Heart left ventricle (tissue), 16 donors: Measurements from ENCODE around the gene SLC6A13. TPM values are rescaled to one million over a fixed set of nuclear protein-coding genes. Genes with fewer than 3 reads are reported as not detected.

Experiments used
- ATAC-seq, 4 donors: fragments of 200-7000 bp; cut with Tn5 transposase; one replicate each; pipeline ENCODE4 v1.9.1; 2020 to 2022; ENCODE audit warnings: moderate library complexity in 4 of 4, mild to moderate bottlenecking in 3 of 4, moderate number of reproducible peaks in 1 of 4
- DNase-seq, 5 donors: peaks; one replicate each; pipeline ENCODE4 v3.0.0-alpha.2; 2020
- H3K27ac ChIP-seq, 12 donors: fragments of 200-600 bp; sonication (generic) in 4 of 12; one replicate each; pipeline versions ENCODE4 v1.5.0 to v1.8.0; 2016 to 2022; ENCODE audit warnings: mild to moderate bottlenecking in 2 of 12
- H3K27me3 ChIP-seq, 9 donors: fragments of 200-600 bp; sonication (generic) in 2 of 9; one replicate each; pipeline versions ENCODE4 v1.5.1 to v1.8.0; 2016 to 2022; ENCODE audit warnings: mild to moderate bottlenecking in 3 of 9
- H3K36me3 ChIP-seq, 9 donors: fragments of 200-600 bp; sonication (generic) in 2 of 9; one replicate each; pipeline versions ENCODE4 v1.5.0 to v1.8.0; 2018 to 2022; ENCODE audit warnings: mild to moderate bottlenecking in 2 of 9
- H3K4me1 ChIP-seq, 12 donors: fragments of 200-600 bp; sonication (generic) in 4 of 12; one replicate each; pipeline versions ENCODE4 v1.5.0 to v1.8.0; 2016 to 2022; ENCODE audit warnings: mild to moderate bottlenecking in 3 of 12
- H3K4me3 ChIP-seq, 12 donors: fragments of 200-600 bp; sonication (generic) in 4 of 12; one replicate each; pipeline versions ENCODE4 v1.5.0 to v1.8.0; 2017 to 2022; ENCODE audit warnings: mild to moderate bottlenecking in 9 of 12, moderate library complexity in 4 of 12
- H3K9me3 ChIP-seq, 12 donors: fragments of 200-600 bp; sonication (generic) in 4 of 12; one replicate each; pipeline versions ENCODE4 v1.5.0 to v1.8.0; 2016 to 2022; ENCODE audit warnings: mild to moderate bottlenecking in 1 of 12
- POLR2A ChIP-seq, 2 donors: fragments of 450-650 bp; IDR thresholded peaks; one replicate each; pipeline ENCODE4 v1.6.1; 2017; ENCODE audit warnings: antibody characterized with exemption in 2 of 2, mild to moderate bottlenecking in 2 of 2, moderate library complexity in 2 of 2
- WGBS, 4 donors: extraction: QIAGEN DNeasy Blood & Tissue Kit in 2 of 4; methylation state at CpG; one replicate each; pipeline versions ENCODE4 v1.1.5 to v1.1.7; 2013 to 2018; 5-methylcytosine and 5-hydroxymethylcytosine counted together
- intact Hi-C, 10 donors: fragments of 100-400 bp; cut with DNase I; formaldehyde crosslinking; loops; one replicate each; pipeline versions ENCODE4 v1.11.1 to v1.14.2; 2022
- polyA plus RNA-seq, 2 donors: library from polyadenylated mRNA; stranded (reverse); fragments of 200-250 nt; gene quantifications; one replicate each; pipeline ENCODE4 v1.2.3, GENCODE V29; 2013
- total RNA-seq, 9 donors: library from RNA; depleted of rRNA in 2 of 9; stranded (reverse); fragments of >200 nt in 2 of 9; fragmentation: NEBNext Ultra II Directional in 3 of 9; extraction: Animal tissue kit (Norgen Biotek cat#: 25700) in 3 of 9; gene quantifications; one replicate each; pipeline versions ENCODE4 v1.1.0 to v1.2.4, GENCODE V29; 2016 to 2023
- TF ChIP-seq, protein P1 (sequence below), 12 donors: fragments of 200-600 bp; sonication (generic) in 4 of 12; IDR thresholded peaks; one replicate each; pipeline versions ENCODE4 v1.5.0 to v1.8.0; 2018 to 2022; ENCODE audit warnings: antibody characterized with exemption in 12 of 12, mild to moderate bottlenecking in 5 of 12
- donor health status: ischemic (EF 13 %, LVEDD 7.1; RV severe dilation, severe dysfunction).
- donor health status: healthy with polysubstance abuse.
- donor health status: DM: no; HTN: yes; CAD: no.
- donor health status: DM: no; HTN: no; CAD: no.
- donor health status: ischemic (EF 25% LVEDD 6.9; RV normal size, moderate dysfunction).
- donor health status: ischemic (EF 25% LVEDD 5.7; RV mildly dilated, moderate dysfunction).
- donor health status: healthy.
- donor health status: DM: yes; HTN: yes; CAD: no.
- donor health status: ischemic (EF 35%, LVEDD 5.7; RV mildly dilated, moderate dysfunction).
- donor health status: nonischemic (EF 11% LVEDD 7.7; RV severe dilation, severe dysfunction).
- donor health status: DM: yes; HTN: yes; CAD: no.
- donor health status: PGD.
- donor health status: ischemic (EF 29% LVEDD 5.4; RV normal size, mild dysfunction).
- donor health status: nonischemic (EF 23%, LVEDD 6.1; RV moderate dilation, normal function).

Gene SLC6A13
- total and polyA plus RNA-seq, 11 donors = 0.79 to 4.6 (median 2.6) TPM

DNA sequence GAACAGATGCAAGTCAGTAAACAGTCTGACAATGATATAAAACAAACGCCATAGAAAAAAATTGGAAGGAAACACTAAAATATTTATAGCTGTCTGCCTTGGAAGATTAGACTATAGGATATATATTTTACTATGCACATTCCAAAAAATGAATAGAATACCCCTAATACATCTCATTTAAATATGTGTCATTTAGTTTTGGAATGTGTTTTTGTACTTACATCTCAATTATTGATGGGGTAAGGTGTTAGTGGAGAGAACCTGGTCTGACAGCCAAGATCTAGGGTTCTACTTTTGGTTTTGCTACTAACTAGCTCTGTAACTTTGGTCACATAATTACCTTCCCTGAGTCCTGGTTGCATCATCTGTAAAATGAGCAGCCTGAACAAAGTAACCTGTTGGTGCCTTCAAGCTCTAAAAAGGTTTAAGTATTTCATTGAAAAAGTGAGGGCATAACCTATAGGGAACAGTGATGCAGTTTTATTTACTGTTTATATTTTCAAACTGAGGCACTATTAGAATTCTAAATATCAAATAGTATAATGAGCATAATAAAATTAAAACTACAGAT, 28.6 kb upstream of the SLC6A13 start:
- H3K27ac ChIP-seq = no peak overlapping the region
- TF ChIP-seq POLR2A (IDR thresholded peaks at IDR 0.05) = no peak
- TF ChIP-seq, protein P1, sequence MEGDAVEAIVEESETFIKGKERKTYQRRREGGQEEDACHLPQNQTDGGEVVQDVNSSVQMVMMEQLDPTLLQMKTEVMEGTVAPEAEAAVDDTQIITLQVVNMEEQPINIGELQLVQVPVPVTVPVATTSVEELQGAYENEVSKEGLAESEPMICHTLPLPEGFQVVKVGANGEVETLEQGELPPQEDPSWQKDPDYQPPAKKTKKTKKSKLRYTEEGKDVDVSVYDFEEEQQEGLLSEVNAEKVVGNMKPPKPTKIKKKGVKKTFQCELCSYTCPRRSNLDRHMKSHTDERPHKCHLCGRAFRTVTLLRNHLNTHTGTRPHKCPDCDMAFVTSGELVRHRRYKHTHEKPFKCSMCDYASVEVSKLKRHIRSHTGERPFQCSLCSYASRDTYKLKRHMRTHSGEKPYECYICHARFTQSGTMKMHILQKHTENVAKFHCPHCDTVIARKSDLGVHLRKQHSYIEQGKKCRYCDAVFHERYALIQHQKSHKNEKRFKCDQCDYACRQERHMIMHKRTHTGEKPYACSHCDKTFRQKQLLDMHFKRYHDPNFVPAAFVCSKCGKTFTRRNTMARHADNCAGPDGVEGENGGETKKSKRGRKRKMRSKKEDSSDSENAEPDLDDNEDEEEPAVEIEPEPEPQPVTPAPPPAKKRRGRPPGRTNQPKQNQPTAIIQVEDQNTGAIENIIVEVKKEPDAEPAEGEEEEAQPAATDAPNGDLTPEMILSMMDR (IDR thresholded peaks at IDR 0.05) = no peak
- 80 to 85% (median 81%) methylated on average over 1 of the region's 1 CpG for WGBS, 4 donors
- H3K36me3 ChIP-seq = peaks cover 5 to 89% (median 70%) of the 10 kb centered on the region in 9 donors
- no peaks in the 10 kb centered on the region for H3K27me3 ChIP-seq
- H3K9me3 ChIP-seq = no peaks in the 10 kb centered on the region
- peaks cover 0 to 14% (median 0%) of the 10 kb centered on the region in 12 donors for H3K4me1 ChIP-seq
- DNase-seq = no peak
- ATAC-seq = no peak
- intact Hi-C loops = no loop called here
- H3K4me3 ChIP-seq = no peak overlapping the region

DNA sequence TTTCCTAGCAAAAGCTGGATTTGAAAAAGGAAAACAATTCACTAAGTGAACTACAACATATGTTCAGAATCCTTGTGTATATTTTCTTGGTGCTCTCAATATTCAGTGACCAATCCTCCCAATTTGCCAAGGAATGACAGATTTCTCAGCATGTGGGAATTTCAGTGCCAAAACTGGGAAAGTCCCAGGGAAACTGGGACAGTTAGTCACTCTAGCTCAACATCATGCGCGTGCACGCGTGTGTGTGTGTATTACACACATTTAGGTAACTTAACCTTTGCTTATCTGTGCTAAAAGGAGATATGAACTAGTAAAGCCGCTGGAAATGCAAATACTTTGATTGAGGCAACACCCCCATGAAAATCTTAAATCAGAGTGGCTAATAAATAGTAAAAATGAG, 26.1 kb upstream of the SLC6A13 start:
- Histone ChIP-seq H3K27me3 (no peaks in the 10 kb centered on the region), H3K4me3 (no peak overlapping the region), H3K9me3 (no peaks in the 10 kb centered on the region), H3K36me3 (peaks cover 5 to 89% (median 70%) of the 10 kb centered on the region in 9 donors), H3K4me1 (peaks cover 0 to 14% (median 0%) of the 10 kb centered on the region in 12 donors), H3K27ac (no peak overlapping the region)
- intact Hi-C loops = no loop called here
- ATAC-seq (no peak), DNase-seq (peak in 3 of 5 donors; percentile 11 to 39 (median 31))
- TF ChIP-seq, protein P1 (IDR thresholded peaks at IDR 0.05) = no peak
- no peak for TF ChIP-seq POLR2A (IDR thresholded peaks at IDR 0.05)
- WGBS, 4 donors = 70 to 81% (median 81%) methylated on average over 5 of the region's 5 CpGs

DNA sequence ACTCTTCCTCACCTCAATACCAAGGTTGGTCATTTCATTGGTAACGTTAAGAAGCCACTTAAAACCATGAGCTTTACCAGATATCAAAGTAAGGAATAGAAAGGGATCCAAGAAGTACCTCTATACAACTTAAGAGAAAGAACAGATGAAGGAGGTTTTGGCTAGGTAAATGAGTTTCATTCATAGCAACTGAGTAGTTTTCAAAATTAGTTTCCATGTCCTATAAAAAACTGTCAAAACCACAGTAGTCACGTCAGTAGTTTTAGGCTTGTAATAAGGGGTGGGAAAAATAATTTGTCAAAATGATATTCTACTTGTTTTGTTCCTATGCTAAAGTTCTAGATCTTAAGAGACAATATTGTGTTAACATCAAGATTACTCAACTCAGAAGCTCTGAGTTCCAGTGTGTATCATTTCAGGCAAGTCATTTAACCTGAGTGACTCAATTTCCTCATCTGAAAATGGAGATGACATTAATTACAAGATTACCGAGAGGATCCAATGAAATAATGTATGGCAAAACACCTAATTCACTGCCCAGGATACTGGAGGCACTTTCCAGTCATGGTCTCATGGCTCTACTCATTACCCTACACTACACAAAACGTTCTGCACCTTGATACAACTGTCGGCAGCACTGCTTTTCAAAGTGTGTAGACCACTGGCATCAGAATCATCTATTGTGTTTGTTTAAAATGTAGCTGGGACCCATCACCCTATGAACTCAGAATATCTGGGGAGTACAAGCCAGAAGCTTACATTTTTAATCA, 24.1 kb upstream of the SLC6A13 start:
- no peaks in the 10 kb centered on the region for H3K9me3 ChIP-seq
- intact Hi-C loops = no loop called here
- no peak overlapping the region for H3K27ac ChIP-seq
- DNase-seq (no peak), ATAC-seq (no peak)
- no peak overlapping the region for H3K4me3 ChIP-seq
- TF ChIP-seq, protein P1 (IDR thresholded peaks at IDR 0.05) = no peak
- TF ChIP-seq POLR2A (IDR thresholded peaks at IDR 0.05) = no peak
- H3K36me3 ChIP-seq = peaks cover 0 to 86% (median 67%) of the 10 kb centered on the region in 9 donors
- H3K4me1 ChIP-seq = peaks cover 0 to 14% (median 0%) of the 10 kb centered on the region in 12 donors
- H3K27me3 ChIP-seq = no peaks in the 10 kb centered on the region
- WGBS, 4 donors = 93 to 96% (median 95%) methylated on average over 5 of the region's 5 CpGs

DNA sequence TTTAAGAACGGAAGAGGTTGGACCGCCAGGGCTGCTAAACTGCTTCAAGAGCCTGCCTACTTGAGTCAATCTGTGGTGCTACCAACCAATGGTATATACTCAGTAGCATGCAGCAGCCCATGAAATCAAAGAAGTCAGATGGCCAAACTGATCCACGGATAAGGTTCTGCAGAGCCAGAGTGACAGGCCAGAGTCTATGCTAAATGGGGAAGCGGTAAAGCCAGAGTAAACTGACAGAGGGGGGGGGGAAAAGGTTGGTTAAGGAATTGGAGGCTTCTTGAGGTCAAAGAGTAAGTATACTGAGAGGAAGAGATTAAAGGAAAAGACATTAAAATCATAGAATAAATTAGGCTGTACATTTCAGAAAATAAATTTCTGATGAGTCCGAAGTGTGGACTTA, 15.4 kb upstream of the SLC6A13 start:
- no peak overlapping the region for H3K27ac ChIP-seq
- H3K9me3 ChIP-seq = no peaks in the 10 kb centered on the region
- no peak overlapping the region for H3K4me3 ChIP-seq
- peaks cover 0 to 25% (median 9%) of the 10 kb centered on the region in 9 donors for H3K36me3 ChIP-seq
- H3K4me1 ChIP-seq = peaks cover 0 to 4% (median 0%) of the 10 kb centered on the region in 12 donors
- DNase-seq = no peak
- no peaks in the 10 kb centered on the region for H3K27me3 ChIP-seq
- intact Hi-C loops = no loop called here
- no peak for ATAC-seq
- WGBS, 4 donors = 94 to 96% (median 95%) methylated on average over 5 of the region's 5 CpGs
- TF ChIP-seq POLR2A (IDR thresholded peaks at IDR 0.05) = no peak
- TF ChIP-seq, protein P1 (IDR thresholded peaks at IDR 0.05) = no peak
